Measurements from ENCODE around the gene RCOR1. TPM values are rescaled to one million over a fixed set of nuclear protein-coding genes. Genes with fewer than 3 reads are reported as not detected.

RCOR1 gene
- total RNA-seq, 1 experiment from 2014 or later = 25.4 TPM

GRCh38 chr14:102624666-102625065 lies 32.2 kb downstream of the RCOR1 start:
- ChIA-PET CTCF (no interaction called here), POLR2A (no interaction called here)
- TF ChIP-seq ZNF317 (CRISPR knock-in tag; IDR thresholded peaks at IDR 0.05; ENCODE audit: borderline replicate concordance, low read depth) (no peak), AFF4 (CRISPR knock-in tag; IDR thresholded peaks at IDR 0.05; ENCODE audit: borderline replicate concordance) (no peak), ATF3 (CRISPR knock-in tag; conservative IDR thresholded peaks at IDR 0.05) (no peak), ELF4 (CRISPR knock-in tag; IDR thresholded peaks at IDR 0.05; ENCODE audit: low read depth) (no peak), ATF1 (CRISPR knock-in tag; IDR thresholded peaks at IDR 0.05) (no peak), ZNF512 (CRISPR knock-in tag; IDR thresholded peaks at IDR 0.05; ENCODE audit: borderline replicate concordance) (no peak), CTCF (IDR thresholded peaks at IDR 0.05) (no peak), ZNF396 (CRISPR knock-in tag; IDR thresholded peaks at IDR 0.05; ENCODE audit: borderline replicate concordance) (no peak), CDX4 (CRISPR knock-in tag; IDR thresholded peaks at IDR 0.05; ENCODE audit: borderline replicate concordance) (no peak), TEAD4 (CRISPR knock-in tag; IDR thresholded peaks at IDR 0.05) (no peak), JUN (CRISPR knock-in tag; IDR thresholded peaks at IDR 0.05) (no peak), ARID4B (CRISPR knock-in tag; IDR thresholded peaks at IDR 0.05; ENCODE audit: borderline replicate concordance) (no peak), GABPB1 (CRISPR knock-in tag; IDR thresholded peaks at IDR 0.05) (no peak), NFE2L1 (CRISPR knock-in tag; IDR thresholded peaks at IDR 0.05) (no peak), CREM (CRISPR knock-in tag; IDR thresholded peaks at IDR 0.05) (no peak), JAZF1 (CRISPR knock-in tag; IDR thresholded peaks at IDR 0.05) (no peak), EMX1 (CRISPR knock-in tag; IDR thresholded peaks at IDR 0.05) (no peak), TP53 (CRISPR knock-in tag; IDR thresholded peaks at IDR 0.05) (no peak), PREB (CRISPR knock-in tag; IDR thresholded peaks at IDR 0.05; ENCODE audit: borderline replicate concordance) (no peak)
- Mint-ChIP-seq H3K4me3 (no peak overlapping the region), H3K4me1 (peaks cover 44% of the 10 kb centered on the region), H3K27me3 (ENCODE audit: low read depth) (no peaks in the 10 kb centered on the region), H3K36me3 (peaks cover 3% of the 10 kb centered on the region; the same call in 1 of the 2 replicates), H3K9me3 (no peaks in the 10 kb centered on the region; the same call in 1 of the 2 replicates), H3K27ac (no peak overlapping the region)
- ATAC-seq (no peak), DNase-seq (ENCODE audit: low spot score) (no peak)
